ENCODE results near the gene COQ8A.

The COQ8A gene

GRCh38 chr1:226980565-226981385, 40.7 kb downstream of the COQ8A start:
- Histone ChIP-seq H3K4me3 (no peak overlapping the region), H3K9me3 (no peaks in the 10 kb centered on the region), H3K36me3 (peaks cover 8 to 75% (median 25%) of the 10 kb centered on the region in 3 donors), H3K27ac (no peak overlapping the region), H3K27me3 (no peaks in the 10 kb centered on the region), H3K4me1 (peaks cover 0 to 20% (median 4%) of the 10 kb centered on the region in 4 donors)
- TF ChIP-seq, protein P1, sequence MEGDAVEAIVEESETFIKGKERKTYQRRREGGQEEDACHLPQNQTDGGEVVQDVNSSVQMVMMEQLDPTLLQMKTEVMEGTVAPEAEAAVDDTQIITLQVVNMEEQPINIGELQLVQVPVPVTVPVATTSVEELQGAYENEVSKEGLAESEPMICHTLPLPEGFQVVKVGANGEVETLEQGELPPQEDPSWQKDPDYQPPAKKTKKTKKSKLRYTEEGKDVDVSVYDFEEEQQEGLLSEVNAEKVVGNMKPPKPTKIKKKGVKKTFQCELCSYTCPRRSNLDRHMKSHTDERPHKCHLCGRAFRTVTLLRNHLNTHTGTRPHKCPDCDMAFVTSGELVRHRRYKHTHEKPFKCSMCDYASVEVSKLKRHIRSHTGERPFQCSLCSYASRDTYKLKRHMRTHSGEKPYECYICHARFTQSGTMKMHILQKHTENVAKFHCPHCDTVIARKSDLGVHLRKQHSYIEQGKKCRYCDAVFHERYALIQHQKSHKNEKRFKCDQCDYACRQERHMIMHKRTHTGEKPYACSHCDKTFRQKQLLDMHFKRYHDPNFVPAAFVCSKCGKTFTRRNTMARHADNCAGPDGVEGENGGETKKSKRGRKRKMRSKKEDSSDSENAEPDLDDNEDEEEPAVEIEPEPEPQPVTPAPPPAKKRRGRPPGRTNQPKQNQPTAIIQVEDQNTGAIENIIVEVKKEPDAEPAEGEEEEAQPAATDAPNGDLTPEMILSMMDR (IDR thresholded peaks at IDR 0.05): no peak
- intact Hi-C loops (cut with DNase I; ENCODE audit: low total_unique reads): no loop called here
- no peak for DNase-seq

DNA sequence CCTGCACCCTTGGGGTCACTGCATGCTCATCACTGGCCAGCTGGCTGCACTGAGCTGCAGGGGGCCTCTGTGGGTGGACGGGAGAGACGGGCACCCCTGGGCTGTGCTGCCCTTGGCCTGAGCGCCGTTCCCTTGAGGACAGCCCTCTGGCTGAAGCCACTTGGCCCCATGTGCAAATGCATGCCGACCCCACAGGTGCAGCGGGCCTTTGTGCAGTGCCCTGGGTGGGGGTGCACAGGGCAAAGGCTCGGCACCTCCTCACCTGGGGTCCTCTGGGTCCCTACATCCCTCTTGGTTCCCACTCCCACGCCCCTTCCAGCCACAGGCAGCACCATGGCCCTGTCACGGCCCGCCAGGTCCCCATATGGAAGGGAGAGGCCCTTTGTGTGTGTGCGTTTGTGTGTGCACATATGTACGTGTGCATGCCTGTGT, 41.3 kb downstream of the COQ8A start:
- Histone ChIP-seq H3K27ac (no peak overlapping the region), H3K27me3 (no peaks in the 10 kb centered on the region), H3K36me3 (peaks cover 11 to 82% (median 32%) of the 10 kb centered on the region in 3 donors), H3K9me3 (no peaks in the 10 kb centered on the region), H3K4me1 (peaks cover 0 to 19% (median 4%) of the 10 kb centered on the region in 4 donors), H3K4me3 (no peak overlapping the region)
- DNase-seq: no peak
- TF ChIP-seq, protein P1 (IDR thresholded peaks at IDR 0.05): no peak
- intact Hi-C loops (cut with DNase I; ENCODE audit: low total_unique reads): no loop called here

DNA sequence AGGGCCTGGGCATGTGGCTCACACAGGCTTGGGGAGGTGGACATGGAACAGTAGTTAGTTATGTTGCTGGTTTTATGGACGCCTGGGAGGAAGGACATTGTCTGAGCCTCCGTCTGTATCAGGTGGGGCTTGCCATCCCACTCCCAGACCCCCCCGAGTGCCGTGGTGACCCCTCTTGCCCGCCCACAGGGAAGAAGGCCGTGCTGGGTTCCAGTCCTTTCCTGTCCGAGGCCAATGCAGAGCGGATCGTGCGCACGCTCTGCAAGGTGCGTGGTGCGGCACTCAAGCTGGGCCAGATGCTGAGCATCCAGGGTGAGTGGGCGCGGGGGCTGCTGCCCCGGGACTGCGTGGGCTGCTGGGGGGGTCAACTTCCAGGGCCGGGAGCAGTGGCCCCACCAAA, 41.7 kb downstream of the COQ8A start:
- peaks cover 15 to 86% (median 36%) of the 10 kb centered on the region in 3 donors for H3K36me3 ChIP-seq
- intact Hi-C loops (cut with DNase I; ENCODE audit: low total_unique reads): no loop called here

GRCh38 chr1:226982451-226983177, 42.5 kb downstream of the COQ8A start:
- no peak for DNase-seq
- H3K27ac ChIP-seq: no peak overlapping the region
- TF ChIP-seq, protein P1 (IDR thresholded peaks at IDR 0.05): no peak
- no peaks in the 10 kb centered on the region for H3K27me3 ChIP-seq
- H3K36me3 ChIP-seq: peaks cover 18 to 91% (median 44%) of the 10 kb centered on the region in 3 donors
- intact Hi-C loops (cut with DNase I; ENCODE audit: low total_unique reads): no loop called here
- no peak overlapping the region for H3K4me3 ChIP-seq
- no peaks in the 10 kb centered on the region for H3K9me3 ChIP-seq
- peaks cover 0 to 19% (median 4%) of the 10 kb centered on the region in 4 donors for H3K4me1 ChIP-seq

More for the DNA sequence above, 41.7 kb downstream of the COQ8A start:
- no peaks in the 10 kb centered on the region for H3K9me3 ChIP-seq
- H3K27me3 ChIP-seq: no peaks in the 10 kb centered on the region
- TF ChIP-seq, protein P1 (IDR thresholded peaks at IDR 0.05): no peak
- no peak overlapping the region for H3K27ac ChIP-seq
- H3K4me1 ChIP-seq: peaks cover 0 to 19% (median 4%) of the 10 kb centered on the region in 4 donors
- no peak for DNase-seq
- no peak overlapping the region for H3K4me3 ChIP-seq

DNA sequence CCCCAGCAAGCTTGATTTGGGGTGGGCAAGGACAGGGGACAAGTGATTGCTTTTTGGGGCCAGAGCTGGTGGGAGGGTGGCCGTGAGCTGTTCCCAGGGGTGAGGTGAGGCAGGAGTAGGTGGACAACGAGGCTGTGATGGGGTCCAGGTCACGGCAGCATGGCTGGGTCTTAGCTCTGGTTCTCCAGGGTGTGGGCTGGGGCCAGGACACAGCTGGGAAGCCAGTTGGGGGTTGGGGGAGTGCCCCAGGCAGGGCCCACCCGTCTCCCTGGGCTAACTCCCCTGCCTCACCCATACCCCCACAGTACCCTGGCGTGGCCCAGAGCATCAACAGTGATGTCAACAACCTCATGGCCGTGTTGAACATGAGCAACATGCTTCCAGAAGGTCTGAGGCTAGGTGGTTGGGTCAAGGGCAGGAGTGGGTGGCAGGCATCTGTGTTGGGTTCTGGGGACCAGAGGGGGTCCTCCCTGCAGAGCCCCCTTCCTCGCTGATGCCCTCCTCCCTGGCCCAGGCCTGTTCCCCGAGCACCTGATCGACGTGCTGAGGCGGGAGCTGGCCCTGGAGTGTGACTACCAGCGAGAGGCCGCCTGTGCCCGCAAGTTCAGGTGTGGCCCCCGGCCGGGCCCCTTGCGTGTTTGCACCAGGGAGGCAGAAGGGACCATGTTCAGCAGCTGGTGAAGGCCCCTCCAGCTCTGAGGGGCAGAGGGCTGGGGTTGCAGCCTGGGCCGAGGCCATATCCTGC, 43.3 kb downstream of the COQ8A start:
- peaks cover 0 to 25% (median 5%) of the 10 kb centered on the region in 4 donors for H3K4me1 ChIP-seq
- H3K4me3 ChIP-seq: no peak overlapping the region
- no peaks in the 10 kb centered on the region for H3K27me3 ChIP-seq
- DNase-seq: no peak
- intact Hi-C loops (cut with DNase I; ENCODE audit: low total_unique reads): no loop called here
- H3K9me3 ChIP-seq: no peaks in the 10 kb centered on the region
- no peak overlapping the region for H3K27ac ChIP-seq
- peaks cover 18 to 90% (median 48%) of the 10 kb centered on the region in 3 donors for H3K36me3 ChIP-seq
- TF ChIP-seq, protein P1 (IDR thresholded peaks at IDR 0.05): no peak
